Measurements from ENCODE around the gene PAGR1.
A peak's percentile ranks its signal among the peaks of the same experiment; 100 is the strongest.

PAGR1 gene

DNA sequence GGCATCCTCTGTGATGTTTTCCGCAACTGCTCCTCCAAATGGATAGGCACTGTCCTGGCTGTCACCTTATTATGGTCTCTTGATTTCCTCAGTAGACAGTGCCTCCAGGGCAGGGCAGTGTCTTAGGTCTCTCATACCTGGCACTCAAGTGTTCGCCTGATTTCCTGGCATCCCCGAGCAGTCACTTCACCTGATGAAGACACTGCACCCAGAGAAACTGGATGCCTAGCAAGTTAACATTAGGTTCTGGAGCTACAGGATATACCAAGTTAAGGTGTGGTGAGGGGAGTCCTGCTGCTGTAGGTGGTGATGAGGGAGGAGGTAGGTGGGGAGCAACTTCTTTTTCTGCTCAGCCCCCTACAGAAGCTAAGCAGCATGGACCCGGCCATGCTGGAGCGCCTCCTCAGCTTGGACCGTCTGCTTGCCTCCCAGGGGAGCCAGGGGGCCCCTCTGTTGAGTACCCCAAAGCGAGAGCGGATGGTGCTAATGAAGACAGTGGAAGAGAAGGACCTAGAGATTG, 13.5 kb upstream of the PAGR1 start:
- no peak overlapping the region for H3K4me2 ChIP-seq (ENCODE audit: low read length)
- H4K12ac ChIP-seq (ENCODE audit: low read depth, low read length), result no peak overlapping the region
- peaks cover 51 to 57% of the 10 kb centered on the region in 2 experiments for H3K36me3 ChIP-seq (ENCODE audit: control insufficient read depth in 1 of 2, insufficient read depth in 2 of 2, low read length in 2 of 2)
- no peak overlapping the region for H2AK5ac ChIP-seq (ENCODE audit: low read length)
- no peak overlapping the region for H3K14ac ChIP-seq (ENCODE audit: low read length)
- WGBS (ENCODE audit: extremely low coverage, insufficient coverage, insufficient read length), result no CpG with 5 or more reads among the region's 8 CpGs
- no peak overlapping the region for H3K27ac ChIP-seq (ENCODE audit: low read depth, low read length)
- H3K9me3 ChIP-seq (ENCODE audit: insufficient read depth, low read depth, low read length), result peaks cover 1% of the 10 kb centered on the region
- no peak overlapping the region for H4K91ac ChIP-seq (ENCODE audit: low read depth, low read length)
- H3K79me1 ChIP-seq (ENCODE audit: low read length), result peaks cover 14% of the 10 kb centered on the region
- H3K18ac ChIP-seq (ENCODE audit: low read length), result no peak overlapping the region
- no peak overlapping the region for H4K8ac ChIP-seq (ENCODE audit: low read depth, low read length)
- DNase-seq, result no peak
- H3K4me1 ChIP-seq (ENCODE audit: control insufficient read depth in 1 of 2, insufficient read depth in 2 of 2, low read length in 2 of 2), result peaks cover 6 to 7% of the 10 kb centered on the region in 2 experiments
- no peak overlapping the region for H2AFZ ChIP-seq (ENCODE audit: insufficient read depth, low read length, poor library complexity)
- no peak overlapping the region for H3K23ac ChIP-seq (ENCODE audit: low read length)
- no peak overlapping the region for H2BK120ac ChIP-seq (ENCODE audit: insufficient read depth, low read length, poor library complexity)
- no peak overlapping the region for H2BK5ac ChIP-seq (ENCODE audit: low read depth, low read length, poor library complexity)
- H2BK12ac ChIP-seq (ENCODE audit: low read length), result no peak overlapping the region
- H3K79me2 ChIP-seq (ENCODE audit: control insufficient read depth, insufficient read depth, low read length, poor library complexity), result peaks cover 8% of the 10 kb centered on the region
- H3K9ac ChIP-seq (ENCODE audit: low read length), result no peak overlapping the region
- H3K4me3 ChIP-seq (ENCODE audit: low read depth, low read length), result no peak overlapping the region
- H3K4ac ChIP-seq (ENCODE audit: low read depth, low read length), result no peak overlapping the region
- no peaks in the 10 kb centered on the region for H3K27me3 ChIP-seq (ENCODE audit: insufficient read depth, low read length)

DNA sequence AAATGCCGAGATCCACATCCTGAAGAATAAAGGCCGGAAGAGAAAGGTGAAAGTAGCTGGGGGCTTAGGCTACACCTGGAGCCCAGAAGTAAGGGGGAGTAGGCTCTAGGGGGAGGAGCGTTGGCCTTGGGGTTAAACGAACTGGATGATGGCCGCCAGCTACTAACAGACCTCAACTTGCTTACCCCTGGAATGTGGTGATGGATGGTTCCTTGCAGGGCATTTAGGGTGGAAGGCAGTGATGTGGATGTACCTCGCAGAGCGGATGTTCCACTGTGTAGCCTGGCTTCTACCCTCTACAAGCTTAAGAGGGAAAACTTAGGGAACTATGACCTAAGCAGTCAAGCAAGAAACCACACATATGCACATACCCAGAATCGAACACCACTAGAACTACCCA, 11.9 kb upstream of the PAGR1 start:
- H4K8ac ChIP-seq (ENCODE audit: low read depth, low read length), result no peak overlapping the region
- H4K12ac ChIP-seq (ENCODE audit: low read depth, low read length), result no peak overlapping the region
- no peak overlapping the region for H2BK5ac ChIP-seq (ENCODE audit: low read depth, low read length, poor library complexity)
- H3K4me1 ChIP-seq (ENCODE audit: control insufficient read depth in 1 of 2, insufficient read depth in 2 of 2, low read length in 2 of 2), result peaks cover 10 to 13% of the 10 kb centered on the region in 2 experiments
- no peak overlapping the region for H3K27ac ChIP-seq (ENCODE audit: low read depth, low read length)
- no peak overlapping the region for H2BK12ac ChIP-seq (ENCODE audit: low read length)
- H3K23ac ChIP-seq (ENCODE audit: low read length), result no peak overlapping the region
- H3K4me3 ChIP-seq (ENCODE audit: low read depth, low read length), result no peak overlapping the region
- no peak overlapping the region for H3K4ac ChIP-seq (ENCODE audit: low read depth, low read length)
- H2AFZ ChIP-seq (ENCODE audit: insufficient read depth, low read length, poor library complexity), result no peak overlapping the region
- H3K18ac ChIP-seq (ENCODE audit: low read length), result no peak overlapping the region
- no peak overlapping the region for H3K14ac ChIP-seq (ENCODE audit: low read length)
- peaks cover 51 to 52% of the 10 kb centered on the region in 2 experiments for H3K36me3 ChIP-seq (ENCODE audit: control insufficient read depth in 1 of 2, insufficient read depth in 2 of 2, low read length in 2 of 2)
- peaks cover 18% of the 10 kb centered on the region for H3K79me1 ChIP-seq (ENCODE audit: low read length)
- H4K91ac ChIP-seq (ENCODE audit: low read depth, low read length), result no peak overlapping the region
- peaks cover 20% of the 10 kb centered on the region for H3K79me2 ChIP-seq (ENCODE audit: control insufficient read depth, insufficient read depth, low read length, poor library complexity)
- no peak overlapping the region for H2BK120ac ChIP-seq (ENCODE audit: insufficient read depth, low read length, poor library complexity)
- H3K4me2 ChIP-seq (ENCODE audit: low read length), result no peak overlapping the region
- no peak overlapping the region for H3K9ac ChIP-seq (ENCODE audit: low read length)
- WGBS (ENCODE audit: extremely low coverage, insufficient coverage, insufficient read length), result no CpG with 5 or more reads among the region's 8 CpGs
- DNase-seq, result no peak
- peaks cover 2% of the 10 kb centered on the region for H3K9me3 ChIP-seq (ENCODE audit: insufficient read depth, low read depth, low read length)
- H3K27me3 ChIP-seq (ENCODE audit: insufficient read depth, low read length), result no peaks in the 10 kb centered on the region
- no peak overlapping the region for H2AK5ac ChIP-seq (ENCODE audit: low read length)

GRCh38 chr16:29804455-29805231, 11.3 kb upstream of the PAGR1 start:
- peak in 1 of 2 donors; percentile 41 for DNase-seq
- Histone ChIP-seq H3K4ac (ENCODE audit: low read depth, low read length) (peak overlapping the region; percentile 97), H3K23ac (ENCODE audit: low read length) (no peak overlapping the region), H3K79me1 (ENCODE audit: low read length) (peaks cover 18% of the 10 kb centered on the region), H3K79me2 (ENCODE audit: control insufficient read depth, insufficient read depth, low read length, poor library complexity) (peaks cover 22% of the 10 kb centered on the region), H2BK5ac (ENCODE audit: low read depth, low read length, poor library complexity) (peak overlapping the region; percentile 32), H3K9me3 (ENCODE audit: insufficient read depth, low read depth, low read length) (peaks cover 4% of the 10 kb centered on the region), H2AFZ (ENCODE audit: insufficient read depth, low read length, poor library complexity) (peak overlapping the region; percentile 77), H4K91ac (ENCODE audit: low read depth, low read length) (peak overlapping the region; percentile 89), H3K27me3 (ENCODE audit: insufficient read depth, low read length) (no peaks in the 10 kb centered on the region), H3K27ac (ENCODE audit: low read depth, low read length) (peak overlapping the region; percentile 86), H3K4me2 (ENCODE audit: low read length) (peak overlapping the region; percentile 77), H2BK120ac (ENCODE audit: insufficient read depth, low read length, poor library complexity) (peak overlapping the region; percentile 27), H3K4me1 (ENCODE audit: control insufficient read depth in 1 of 2, insufficient read depth in 2 of 2, low read length in 2 of 2) (peaks cover 12 to 19% of the 10 kb centered on the region in 2 experiments), H4K12ac (ENCODE audit: low read depth, low read length) (peak overlapping the region; percentile 72), H2BK12ac (ENCODE audit: low read length) (peak overlapping the region; percentile 27), H4K8ac (ENCODE audit: low read depth, low read length) (peak overlapping the region; percentile 89), H3K4me3 (ENCODE audit: low read depth, low read length) (peak overlapping the region; percentile 71), H3K9ac (ENCODE audit: low read length) (peak overlapping the region; percentile 85), H3K18ac (ENCODE audit: low read length) (peak overlapping the region; percentile 50), H3K14ac (ENCODE audit: low read length) (peak overlapping the region; percentile 75), H3K36me3 (ENCODE audit: control insufficient read depth in 1 of 2, insufficient read depth in 2 of 2, low read length in 2 of 2) (peaks cover 50 to 51% of the 10 kb centered on the region in 2 experiments), H2AK5ac (ENCODE audit: low read length) (peak overlapping the region; percentile 69)
- no CpG with 5 or more reads among the region's 26 CpGs for WGBS (ENCODE audit: extremely low coverage, insufficient coverage, insufficient read length)

DNA sequence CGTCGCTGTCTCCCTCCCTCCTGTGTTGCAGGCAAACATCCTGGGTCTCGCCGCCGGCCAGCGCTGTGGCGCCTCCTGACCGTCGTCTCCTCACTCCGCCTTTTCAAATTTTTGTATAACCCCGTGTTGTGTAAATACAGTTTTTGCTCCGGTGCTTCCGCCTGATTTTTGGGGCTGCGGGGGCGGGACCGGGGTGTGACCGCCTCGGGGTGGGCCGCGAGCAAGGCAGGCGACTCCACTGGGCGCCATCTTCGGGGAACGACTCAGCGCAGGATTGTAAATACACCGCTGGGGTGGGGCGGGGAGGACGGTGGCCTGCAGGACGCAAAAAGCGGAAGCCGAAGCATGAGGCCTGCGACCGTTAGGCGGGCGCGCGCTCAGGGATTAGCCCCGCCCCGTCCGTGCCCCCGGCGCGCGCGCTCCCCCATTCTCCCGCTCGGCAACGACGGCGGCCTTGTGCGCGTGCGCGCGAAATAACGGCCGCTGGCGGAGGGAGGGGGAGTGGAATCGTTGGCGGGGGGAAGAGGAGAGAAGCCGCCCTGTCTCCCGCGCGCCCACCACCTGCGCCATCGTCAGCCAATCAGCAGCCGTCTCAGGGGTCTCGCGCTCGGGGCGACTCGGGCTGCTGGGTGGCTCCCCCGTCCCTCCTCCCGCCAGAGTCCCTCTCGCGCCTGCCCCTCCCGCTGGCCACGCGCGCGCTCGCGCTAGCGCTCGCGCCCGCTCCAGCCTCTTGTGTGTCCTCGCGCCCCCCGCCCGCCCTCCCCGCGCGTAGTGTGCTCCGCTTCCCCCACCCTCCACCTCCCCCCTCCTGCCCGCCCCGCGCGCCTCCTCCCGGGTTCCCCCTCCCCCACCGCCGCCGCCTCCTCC, 10.5 kb upstream of the PAGR1 start:
- DNase-seq, result peak; percentile 97 to 98
- Histone ChIP-seq H3K18ac (ENCODE audit: low read length) (peak overlapping the region; percentile 50), H4K12ac (ENCODE audit: low read depth, low read length) (peak overlapping the region; percentile 72), H4K91ac (ENCODE audit: low read depth, low read length) (peak overlapping the region; percentile 89), H3K4me2 (ENCODE audit: low read length) (peak overlapping the region; percentile 77), H3K4ac (ENCODE audit: low read depth, low read length) (peak overlapping the region; percentile 97), H2AFZ (ENCODE audit: insufficient read depth, low read length, poor library complexity) (peak overlapping the region; percentile 77), H4K8ac (ENCODE audit: low read depth, low read length) (peak overlapping the region; percentile 89), H2BK12ac (ENCODE audit: low read length) (no peak overlapping the region), H2BK120ac (ENCODE audit: insufficient read depth, low read length, poor library complexity) (peak overlapping the region; percentile 27), H3K14ac (ENCODE audit: low read length) (peak overlapping the region; percentile 75), H3K27ac (ENCODE audit: low read depth, low read length) (peak overlapping the region; percentile 86), H3K9me3 (ENCODE audit: insufficient read depth, low read depth, low read length) (peaks cover 4% of the 10 kb centered on the region), H3K23ac (ENCODE audit: low read length) (no peak overlapping the region), H2BK5ac (ENCODE audit: low read depth, low read length, poor library complexity) (peak overlapping the region; percentile 32), H3K4me1 (ENCODE audit: control insufficient read depth in 1 of 2, insufficient read depth in 2 of 2, low read length in 2 of 2) (peaks cover 18 to 25% of the 10 kb centered on the region in 2 experiments), H3K4me3 (ENCODE audit: low read depth, low read length) (peak overlapping the region; percentile 71), H3K79me2 (ENCODE audit: control insufficient read depth, insufficient read depth, low read length, poor library complexity) (peaks cover 22% of the 10 kb centered on the region), H3K79me1 (ENCODE audit: low read length) (peaks cover 18% of the 10 kb centered on the region), H3K36me3 (ENCODE audit: control insufficient read depth in 1 of 2, insufficient read depth in 2 of 2, low read length in 2 of 2) (peaks cover 51 to 53% of the 10 kb centered on the region in 2 experiments), H2AK5ac (ENCODE audit: low read length) (peak overlapping the region; percentile 61), H3K9ac (ENCODE audit: low read length) (peak overlapping the region; percentile 85), H3K27me3 (ENCODE audit: insufficient read depth, low read length) (no peaks in the 10 kb centered on the region)
- no CpG with 5 or more reads among the region's 103 CpGs for WGBS (ENCODE audit: extremely low coverage, insufficient coverage, insufficient read length)

Measured in trophoblast cell (in vitro differentiated cells and primary cell).